ENCODE data around the gene PUM1.

Gene PUM1

DNA sequence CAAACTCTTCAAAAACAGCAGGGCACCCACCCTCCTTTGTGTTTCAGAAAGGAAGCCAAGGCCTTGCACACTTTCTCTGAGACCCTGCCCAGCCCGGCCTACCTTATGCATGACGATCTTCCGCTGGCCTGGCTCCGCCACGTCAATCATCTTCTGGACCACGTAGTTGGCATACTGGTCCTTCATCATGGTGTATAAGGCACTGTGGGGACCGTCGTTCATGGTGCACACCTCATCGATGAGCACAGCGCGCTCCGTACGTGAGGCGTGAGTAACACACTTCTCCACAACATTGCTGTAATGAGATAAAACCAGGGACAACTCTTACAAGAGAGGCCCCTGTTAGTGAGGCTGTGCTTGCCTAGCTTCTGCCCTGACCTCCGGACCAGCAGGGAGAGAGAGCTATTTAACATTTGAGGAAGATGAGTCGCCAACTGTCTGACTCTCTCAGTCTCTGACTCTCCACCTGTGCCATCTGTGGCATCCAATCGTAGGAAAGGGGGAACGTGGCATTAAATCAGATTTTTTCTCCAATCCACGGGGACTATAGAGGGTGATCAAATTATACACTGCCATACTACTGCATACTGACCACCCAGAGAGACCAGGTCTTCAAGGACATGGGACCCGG lies 128.9 kb downstream of the PUM1 start:
- TF ChIP-seq FOXP2 (optimal IDR thresholded peaks at IDR 0.05; ENCODE audit: borderline replicate concordance, extremely low read depth, extremely low read length, insufficient read depth) (no peak), SIN3A (IDR thresholded peaks at IDR 0.05; ENCODE audit: borderline replicate concordance, insufficient read depth, low read length) (no peak), TAF1 (IDR thresholded peaks at IDR 0.05; ENCODE audit: borderline replicate concordance, insufficient read depth, low read length) (no peak), POLR2AphosphoS5 (IDR thresholded peaks at IDR 0.05; ENCODE audit: low read depth, low read length) (no peak)
- TF ChIP-seq, protein P1, sequence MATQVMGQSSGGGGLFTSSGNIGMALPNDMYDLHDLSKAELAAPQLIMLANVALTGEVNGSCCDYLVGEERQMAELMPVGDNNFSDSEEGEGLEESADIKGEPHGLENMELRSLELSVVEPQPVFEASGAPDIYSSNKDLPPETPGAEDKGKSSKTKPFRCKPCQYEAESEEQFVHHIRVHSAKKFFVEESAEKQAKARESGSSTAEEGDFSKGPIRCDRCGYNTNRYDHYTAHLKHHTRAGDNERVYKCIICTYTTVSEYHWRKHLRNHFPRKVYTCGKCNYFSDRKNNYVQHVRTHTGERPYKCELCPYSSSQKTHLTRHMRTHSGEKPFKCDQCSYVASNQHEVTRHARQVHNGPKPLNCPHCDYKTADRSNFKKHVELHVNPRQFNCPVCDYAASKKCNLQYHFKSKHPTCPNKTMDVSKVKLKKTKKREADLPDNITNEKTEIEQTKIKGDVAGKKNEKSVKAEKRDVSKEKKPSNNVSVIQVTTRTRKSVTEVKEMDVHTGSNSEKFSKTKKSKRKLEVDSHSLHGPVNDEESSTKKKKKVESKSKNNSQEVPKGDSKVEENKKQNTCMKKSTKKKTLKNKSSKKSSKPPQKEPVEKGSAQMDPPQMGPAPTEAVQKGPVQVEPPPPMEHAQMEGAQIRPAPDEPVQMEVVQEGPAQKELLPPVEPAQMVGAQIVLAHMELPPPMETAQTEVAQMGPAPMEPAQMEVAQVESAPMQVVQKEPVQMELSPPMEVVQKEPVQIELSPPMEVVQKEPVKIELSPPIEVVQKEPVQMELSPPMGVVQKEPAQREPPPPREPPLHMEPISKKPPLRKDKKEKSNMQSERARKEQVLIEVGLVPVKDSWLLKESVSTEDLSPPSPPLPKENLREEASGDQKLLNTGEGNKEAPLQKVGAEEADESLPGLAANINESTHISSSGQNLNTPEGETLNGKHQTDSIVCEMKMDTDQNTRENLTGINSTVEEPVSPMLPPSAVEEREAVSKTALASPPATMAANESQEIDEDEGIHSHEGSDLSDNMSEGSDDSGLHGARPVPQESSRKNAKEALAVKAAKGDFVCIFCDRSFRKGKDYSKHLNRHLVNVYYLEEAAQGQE (IDR thresholded peaks at IDR 0.05; ENCODE audit: insufficient read depth in 1 of 2, low read depth in 2 of 2, low read length in 2 of 2), result no peak

DNA sequence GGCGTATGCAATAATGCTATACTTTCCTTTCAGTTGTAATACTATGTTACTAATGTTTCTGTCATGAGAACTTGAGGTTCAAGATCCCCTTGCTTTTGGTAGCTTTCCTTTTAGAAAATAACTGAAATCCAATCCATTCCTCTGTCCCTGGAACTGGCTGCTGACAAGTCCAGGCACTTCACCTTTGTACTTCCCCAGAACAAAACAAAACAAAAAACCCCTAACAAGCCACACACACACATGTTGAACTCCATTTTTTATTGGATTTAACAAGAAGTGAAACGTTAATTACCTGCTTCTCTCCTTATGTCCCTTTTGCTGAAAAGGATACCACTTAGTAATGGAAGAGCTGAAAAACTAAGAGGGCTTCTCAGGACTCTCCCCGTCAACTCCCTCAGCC lies 130.9 kb downstream of the PUM1 start:
- TF ChIP-seq, protein P1 (IDR thresholded peaks at IDR 0.05; ENCODE audit: insufficient read depth in 1 of 2, low read depth in 2 of 2, low read length in 2 of 2), result no peak
- TF ChIP-seq SIN3A (IDR thresholded peaks at IDR 0.05; ENCODE audit: borderline replicate concordance, insufficient read depth, low read length) (no peak), POLR2AphosphoS5 (IDR thresholded peaks at IDR 0.05; ENCODE audit: low read depth, low read length) (no peak), TAF1 (IDR thresholded peaks at IDR 0.05; ENCODE audit: borderline replicate concordance, insufficient read depth, low read length) (no peak), FOXP2 (optimal IDR thresholded peaks at IDR 0.05; ENCODE audit: borderline replicate concordance, extremely low read depth, extremely low read length, insufficient read depth) (no peak)

DNA sequence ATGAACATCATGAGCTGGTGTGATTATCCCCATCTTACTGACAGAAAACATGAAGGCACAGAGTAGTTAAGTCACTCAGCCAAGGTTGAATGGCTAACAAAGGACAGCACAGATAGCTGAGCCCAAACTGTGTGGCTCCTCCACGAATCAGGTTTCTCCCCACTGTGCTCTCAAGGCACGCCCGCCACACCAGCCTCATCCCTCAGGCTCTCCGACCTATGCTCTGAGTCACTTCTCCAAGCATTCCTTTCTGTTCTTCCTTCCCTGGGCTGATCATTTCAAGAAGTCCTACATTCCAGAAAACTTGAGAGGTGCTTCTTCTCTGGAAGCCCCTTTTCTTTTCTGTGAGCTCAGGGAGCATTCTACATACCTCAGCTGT lies 131.7 kb downstream of the PUM1 start:
- TF ChIP-seq TAF1 (IDR thresholded peaks at IDR 0.05; ENCODE audit: borderline replicate concordance, insufficient read depth, low read length), result no peak
- TF ChIP-seq, protein P1 (IDR thresholded peaks at IDR 0.05; ENCODE audit: insufficient read depth in 1 of 2, low read depth in 2 of 2, low read length in 2 of 2), result no peak
- no peak for TF ChIP-seq SIN3A (IDR thresholded peaks at IDR 0.05; ENCODE audit: borderline replicate concordance, insufficient read depth, low read length)
- TF ChIP-seq FOXP2 (optimal IDR thresholded peaks at IDR 0.05; ENCODE audit: borderline replicate concordance, extremely low read depth, extremely low read length, insufficient read depth), result no peak
- no peak for TF ChIP-seq POLR2AphosphoS5 (IDR thresholded peaks at IDR 0.05; ENCODE audit: low read depth, low read length)

DNA sequence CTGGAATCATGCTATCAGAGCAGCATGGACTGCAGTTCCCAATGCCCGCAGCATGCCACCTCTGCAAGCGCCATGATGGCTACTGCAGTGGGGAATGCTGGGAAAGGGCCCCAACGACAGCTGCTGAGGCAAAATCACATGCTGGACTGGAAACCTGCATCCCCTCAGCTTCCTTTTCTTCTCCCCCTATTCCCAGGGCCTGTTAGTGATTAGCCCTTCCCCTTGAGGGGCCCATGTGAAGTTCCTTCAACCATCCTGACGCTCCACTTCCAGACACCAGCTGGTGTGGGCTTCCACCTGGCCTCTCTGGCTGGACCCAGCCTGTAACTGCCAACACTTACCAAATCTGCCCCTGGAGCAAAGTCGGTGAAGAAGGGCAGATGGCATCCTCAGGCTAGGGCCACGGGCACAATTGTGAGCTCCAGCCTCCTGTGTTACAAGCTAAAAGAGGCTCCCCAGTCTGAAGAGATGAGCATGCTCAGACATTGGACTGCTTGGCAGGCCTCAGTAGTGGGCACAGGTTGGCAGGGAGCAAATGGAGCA lies 134.8 kb downstream of the PUM1 start:
- TF ChIP-seq, protein P1 (IDR thresholded peaks at IDR 0.05; ENCODE audit: insufficient read depth in 1 of 2, low read depth in 2 of 2, low read length in 2 of 2), result no peak
- TF ChIP-seq TAF1 (IDR thresholded peaks at IDR 0.05; ENCODE audit: borderline replicate concordance, insufficient read depth, low read length) (no peak), SIN3A (IDR thresholded peaks at IDR 0.05; ENCODE audit: borderline replicate concordance, insufficient read depth, low read length) (no peak), FOXP2 (optimal IDR thresholded peaks at IDR 0.05; ENCODE audit: borderline replicate concordance, extremely low read depth, extremely low read length, insufficient read depth) (no peak), POLR2AphosphoS5 (IDR thresholded peaks at IDR 0.05; ENCODE audit: low read depth, low read length) (no peak)

Data from PFSK-1 (cell line).